ENCODE measurements around the gene NT5DC4.

Gene NT5DC4

GRCh38 chr2:112752667-112753066 is 31.8 kb downstream of the NT5DC4 start:
- no peak for DNase-seq (ENCODE audit: low read depth, low spot score)

- DNase-seq (ENCODE audit: low read depth, low spot score), result no peak
Observed at GRCh38 chr2:112754564-112754963, 33.7 kb downstream of the NT5DC4 start.

DNA sequence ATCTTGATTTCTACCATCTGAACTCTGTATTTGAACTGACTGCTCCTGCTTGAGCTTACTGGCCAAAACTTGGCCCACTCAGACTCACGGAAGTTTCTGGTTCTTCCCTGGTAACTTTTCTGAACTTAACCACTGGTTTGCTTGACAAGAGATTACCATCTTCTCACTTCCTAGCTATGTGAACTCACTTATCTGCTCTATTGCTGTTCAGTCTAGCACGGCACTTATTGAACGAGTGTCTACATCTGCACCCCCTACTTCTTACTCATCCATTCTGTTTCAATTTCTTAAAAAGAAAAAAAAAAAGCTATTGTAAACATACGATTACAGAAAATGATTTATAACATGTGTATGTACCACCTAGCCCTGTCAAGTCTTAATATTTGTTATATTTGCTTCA is 34.6 kb downstream of the NT5DC4 start:
- DNase-seq (ENCODE audit: low read depth, low spot score), result no peak

GRCh38 chr2:112756207-112756606 is 35.4 kb downstream of the NT5DC4 start:
- no peak for DNase-seq (ENCODE audit: low read depth, low spot score)

GRCh38 chr2:112757265-112757664 is 36.4 kb downstream of the NT5DC4 start:
- DNase-seq (ENCODE audit: low read depth, low spot score), result no peak

- no peak for DNase-seq (ENCODE audit: low read depth, low spot score)
Observed at GRCh38 chr2:112758711-112759110, 37.9 kb downstream of the NT5DC4 start.

DNA sequence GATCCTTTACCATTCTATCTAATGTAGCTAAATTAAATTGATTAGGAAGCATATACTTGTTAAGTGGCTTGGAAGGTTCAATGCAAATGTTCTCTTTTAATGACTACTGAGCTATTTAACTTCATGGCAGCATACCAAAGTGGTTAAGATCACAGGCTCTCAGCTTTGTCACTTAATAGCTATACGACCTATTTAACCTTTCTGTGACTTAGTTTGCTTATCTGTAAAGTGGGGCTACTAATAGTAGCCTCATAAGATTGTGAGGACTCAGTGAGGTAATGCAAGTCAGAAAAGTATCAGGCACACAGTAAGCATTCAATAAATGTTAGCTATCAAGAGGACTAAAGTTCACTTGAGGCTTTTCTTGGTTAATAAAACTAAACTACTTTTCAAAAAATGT is 39.3 kb downstream of the NT5DC4 start:
- DNase-seq (ENCODE audit: low read depth, low spot score), result no peak

DNA sequence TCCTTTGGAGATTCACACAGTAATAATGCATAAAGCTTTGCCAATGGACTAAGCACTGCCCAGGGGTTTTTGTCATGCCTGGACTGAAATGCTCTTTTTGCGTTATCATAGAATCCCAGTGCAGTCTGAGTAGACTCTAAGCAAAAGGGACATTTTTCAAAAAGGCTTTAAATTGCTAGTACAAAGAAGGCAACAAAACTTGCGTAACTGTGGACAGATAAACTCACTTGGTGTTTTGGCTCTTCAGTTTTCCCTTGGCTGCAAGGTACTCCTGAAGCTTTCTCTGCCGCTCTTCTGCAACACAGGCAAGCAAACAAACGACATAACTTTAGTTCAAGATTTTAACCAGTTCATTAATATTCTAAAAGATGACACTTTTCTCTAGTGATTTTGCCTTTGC is 41.5 kb downstream of the NT5DC4 start:
- no peak for DNase-seq (ENCODE audit: low read depth, low spot score)

DNA sequence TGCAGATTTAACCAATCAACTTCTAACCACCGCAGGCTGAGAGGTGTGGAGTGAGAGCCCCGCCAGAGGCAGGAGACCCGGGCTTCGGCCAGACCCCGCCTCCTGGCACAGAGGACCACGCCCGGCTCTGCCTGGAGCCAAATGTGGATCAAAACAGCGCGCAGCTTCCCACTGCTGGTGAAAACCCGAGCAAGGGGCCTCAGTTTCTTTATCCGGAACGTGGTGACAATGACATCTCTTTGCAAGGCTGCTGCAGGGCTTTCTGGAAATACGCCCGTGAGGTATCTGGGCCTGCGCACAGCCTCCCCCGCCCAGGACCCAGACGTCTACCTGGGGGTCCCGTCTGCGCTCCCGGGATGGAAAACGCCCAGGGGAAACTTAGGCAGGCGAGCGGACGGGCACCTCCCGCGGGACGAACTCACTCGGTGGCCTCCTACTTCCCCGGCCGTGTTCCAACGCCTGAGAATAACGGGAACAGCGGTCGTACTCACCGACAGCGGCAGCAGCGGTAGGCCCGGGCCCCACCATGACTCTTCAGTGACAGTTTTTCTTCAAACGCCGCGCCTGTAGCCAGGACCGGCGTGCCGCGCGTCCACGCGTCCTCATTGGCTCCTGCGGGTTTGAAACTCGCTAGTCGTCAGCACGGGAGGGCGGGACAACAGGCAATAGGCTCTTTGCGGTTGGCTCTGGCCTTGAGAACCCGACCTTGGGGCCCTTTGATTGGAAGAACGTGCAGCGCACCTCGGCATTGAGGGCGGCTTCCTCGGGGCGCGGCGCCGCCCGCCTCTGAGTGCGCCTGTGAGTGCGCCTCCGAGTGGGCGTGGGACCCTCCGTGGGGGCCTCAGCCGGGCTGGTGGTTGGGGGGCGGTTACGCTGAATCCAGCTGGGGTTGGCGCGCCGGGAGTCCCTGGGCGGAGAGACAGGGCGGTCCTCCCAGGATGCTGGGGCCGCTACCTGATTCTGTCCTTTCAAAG is 43.5 kb downstream of the NT5DC4 start, which contains the start of gene CKAP2L:
TSS of gene CKAP2L (minus strand) at position 539 of the 974 bp plus-strand sequence. CDS start at position 528, 11 bp downstream.
- peak; percentile 95 for DNase-seq (ENCODE audit: low read depth, low spot score)

DNA sequence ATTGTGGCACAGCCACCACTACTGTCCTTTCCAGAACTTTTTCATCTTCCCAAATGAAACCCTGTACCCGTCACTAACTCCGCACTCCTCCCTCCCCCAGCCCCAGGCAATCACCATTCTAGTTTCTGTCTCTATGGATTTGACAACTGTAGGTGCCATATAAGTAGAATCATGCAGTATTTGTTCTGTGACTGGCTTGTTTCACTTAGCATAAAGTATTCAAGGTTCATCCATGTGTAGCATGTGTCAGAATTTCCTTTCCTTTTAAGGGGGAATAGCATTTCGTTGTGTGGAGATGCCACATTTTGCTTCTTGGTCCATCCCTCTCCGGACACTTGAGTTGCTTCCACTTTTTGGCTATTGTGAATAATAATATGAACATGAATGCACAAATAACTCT is 44.4 kb downstream of the NT5DC4 start:
- DNase-seq (ENCODE audit: low read depth, low spot score), result no peak

DNA sequence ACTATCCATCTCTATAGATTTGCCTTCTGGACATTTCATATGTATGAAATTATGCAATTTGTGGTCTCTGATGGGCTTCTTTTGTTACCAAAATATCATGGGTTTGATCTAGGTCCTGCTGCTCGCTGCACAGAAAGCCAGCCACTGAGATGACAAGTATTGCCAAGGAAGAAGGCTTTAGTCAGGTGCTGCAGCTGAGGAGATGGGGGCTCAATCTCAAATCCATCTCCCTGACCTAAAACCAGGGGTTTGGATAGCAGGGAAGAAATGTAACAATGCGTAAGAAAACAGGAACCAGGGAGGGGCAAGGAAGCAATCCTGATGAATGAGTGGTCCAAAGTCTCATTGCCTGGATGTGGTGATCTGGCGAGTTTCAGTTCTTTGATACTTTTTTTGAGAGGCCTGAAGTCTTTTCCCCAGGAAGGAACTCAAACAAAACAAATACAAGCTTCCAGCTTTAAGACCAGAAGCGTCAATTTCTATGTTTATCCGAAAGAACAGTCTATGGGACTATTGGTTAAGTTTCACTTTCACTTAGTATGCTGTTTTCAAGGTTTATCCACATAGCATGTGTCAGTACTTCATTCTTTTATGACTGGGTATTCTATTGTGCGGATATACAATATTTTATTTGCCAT is 47.0 kb downstream of the NT5DC4 start:
- DNase-seq (ENCODE audit: low read depth, low spot score), result no peak

DNA sequence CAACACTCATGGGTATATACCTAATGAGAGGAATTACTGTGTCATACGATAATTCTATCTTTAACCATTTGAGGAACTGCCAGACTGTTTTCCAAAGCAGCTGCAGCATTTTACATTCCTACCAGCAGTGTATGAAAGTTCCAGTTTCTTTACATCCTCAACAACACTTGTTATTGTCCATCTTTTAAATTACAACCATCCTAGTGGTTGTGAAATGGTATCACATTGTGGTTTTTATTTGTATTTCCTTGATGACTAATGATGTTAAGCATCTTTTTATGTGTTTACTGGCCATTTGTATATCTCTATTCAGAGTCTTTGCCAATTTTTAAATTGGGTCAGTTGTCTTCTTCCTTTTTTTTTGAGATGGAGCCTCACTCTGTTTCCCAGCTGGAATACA is 47.6 kb downstream of the NT5DC4 start:
- no peak for DNase-seq (ENCODE audit: low read depth, low spot score)

DNA sequence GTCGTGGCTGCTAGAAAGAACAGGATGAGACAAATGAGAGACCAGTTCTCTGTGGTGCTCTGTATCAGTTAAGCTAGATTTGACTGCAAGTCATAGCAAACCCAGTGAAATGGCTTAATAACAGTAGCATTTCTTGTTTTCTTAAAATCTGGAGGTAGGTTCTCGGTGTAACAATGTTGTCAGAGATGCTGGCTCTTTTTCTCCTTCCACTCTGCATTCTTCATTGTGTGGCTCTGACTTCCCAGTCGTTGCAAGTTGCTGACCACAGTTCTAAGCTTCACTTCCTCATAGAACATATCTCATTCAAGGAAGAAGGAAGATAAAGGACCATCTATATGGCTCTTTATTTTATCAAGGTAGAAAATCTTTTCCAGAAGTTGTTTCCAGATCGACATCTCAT is 51.5 kb downstream of the NT5DC4 start:
- no peak for DNase-seq (ENCODE audit: low read depth, low spot score)

GRCh38 chr2:112772911-112773475 is 52.2 kb downstream of the NT5DC4 start:
- no peak for DNase-seq (ENCODE audit: low read depth, low spot score)

DNA sequence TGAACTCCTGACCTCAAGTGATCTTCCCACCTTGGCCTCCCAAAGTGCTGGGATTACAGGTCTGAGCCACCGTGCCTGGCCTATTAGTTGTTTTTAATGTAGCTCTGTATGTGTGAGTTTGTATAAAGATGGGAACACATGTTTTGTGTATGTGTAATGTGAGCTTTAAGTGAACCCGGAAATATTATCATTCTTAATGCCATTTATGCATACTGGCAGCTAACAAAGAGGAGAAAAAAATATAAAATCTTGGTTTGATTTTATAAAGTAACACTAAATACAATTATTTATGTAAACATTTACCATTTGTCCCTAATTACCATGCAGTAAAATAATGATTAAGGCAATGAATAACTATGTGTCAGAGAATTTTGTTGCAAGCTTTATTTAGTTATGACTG is 52.7 kb downstream of the NT5DC4 start:
- no peak for DNase-seq (ENCODE audit: low read depth, low spot score)

DNA sequence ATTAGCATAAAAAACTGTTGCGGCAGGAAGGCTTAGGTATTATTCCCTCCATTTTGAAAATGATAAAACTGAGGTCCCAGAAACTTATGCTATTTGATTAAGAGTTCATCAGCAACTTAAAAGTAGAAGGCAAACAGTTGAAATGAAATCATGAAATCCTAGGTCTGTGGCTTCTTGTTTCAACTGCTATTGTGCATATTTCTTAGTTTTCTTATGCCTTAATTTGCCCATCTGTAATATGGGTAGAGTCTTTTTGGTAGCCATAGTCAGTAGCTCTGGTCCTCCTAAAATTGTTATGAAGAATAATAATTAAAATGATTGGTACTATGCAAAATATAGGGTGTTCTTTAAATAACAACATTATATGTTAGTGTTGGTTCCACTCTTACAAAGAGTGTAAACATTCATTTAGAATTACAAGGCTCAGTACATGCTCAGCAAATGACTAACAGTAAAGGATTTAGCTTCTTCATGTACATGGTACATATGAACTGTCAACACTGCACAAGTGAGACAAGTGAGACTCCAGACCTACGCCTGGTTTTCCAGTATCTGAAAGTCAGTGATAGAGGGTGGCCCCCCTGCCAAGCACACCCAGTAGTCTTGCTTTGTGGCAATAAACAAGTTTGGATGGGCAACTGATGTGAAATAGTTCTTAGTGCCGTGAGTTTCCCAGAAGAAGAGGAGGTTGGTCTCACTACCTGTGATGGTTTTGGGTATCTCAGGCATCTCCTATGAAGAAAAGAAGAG is 53.9 kb downstream of the NT5DC4 start:
- no peak for DNase-seq (ENCODE audit: low read depth, low spot score)

DNA sequence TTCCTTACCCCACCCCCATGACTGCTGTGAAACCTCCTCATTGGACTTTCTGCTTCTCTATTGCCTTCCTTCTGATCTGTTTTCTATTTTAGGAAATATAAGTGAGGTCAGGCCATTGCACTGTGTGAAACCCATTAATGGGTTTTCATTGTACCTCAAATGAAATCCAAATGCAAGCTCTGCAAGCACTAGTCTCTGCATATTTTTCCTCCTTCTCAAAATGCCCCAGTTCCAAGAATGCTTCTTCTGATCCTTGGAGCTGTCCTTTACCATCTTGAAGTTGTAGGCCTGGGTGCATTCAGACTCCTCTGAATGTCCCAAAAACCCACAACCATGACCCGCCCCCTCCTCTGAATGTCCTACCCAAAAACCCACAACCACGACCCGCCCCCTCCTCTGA is 55.3 kb downstream of the NT5DC4 start:
- DNase-seq (ENCODE audit: low read depth, low spot score), result no peak

- DNase-seq (ENCODE audit: low read depth, low spot score), result no peak
Observed at GRCh38 chr2:112777036-112777435, 56.2 kb downstream of the NT5DC4 start.

GRCh38 chr2:112779598-112779997 is 58.8 kb downstream of the NT5DC4 start:
- DNase-seq (ENCODE audit: low read depth, low spot score), result no peak

DNA sequence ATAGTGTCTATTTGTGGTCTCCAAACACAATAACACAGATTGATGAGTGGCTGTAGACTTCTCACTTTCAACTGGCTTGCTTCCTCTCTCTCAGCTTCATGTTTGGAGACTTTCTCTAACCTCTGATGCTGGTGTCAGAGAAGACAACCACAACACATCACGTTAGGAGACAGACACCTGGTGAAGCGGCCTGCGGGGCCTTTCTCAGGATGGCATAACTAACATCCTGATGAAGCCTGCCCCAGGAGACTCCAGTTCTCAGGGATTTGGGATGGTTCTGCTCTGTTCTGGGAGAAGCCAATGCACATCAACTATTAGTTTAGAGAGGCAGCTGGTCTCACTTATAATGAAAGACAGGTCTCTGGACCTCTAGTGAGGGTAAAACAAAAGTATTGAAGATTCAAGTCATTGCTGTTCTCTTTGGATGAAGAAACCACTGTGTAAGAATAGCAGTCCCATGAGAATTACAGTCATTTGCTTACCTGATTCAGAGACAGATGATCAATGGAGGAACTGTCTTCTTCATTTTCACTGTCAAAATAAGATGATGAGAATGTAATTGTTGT is 61.5 kb downstream of the NT5DC4 start:
- no peak for DNase-seq (ENCODE audit: low read depth, low spot score)

DNA sequence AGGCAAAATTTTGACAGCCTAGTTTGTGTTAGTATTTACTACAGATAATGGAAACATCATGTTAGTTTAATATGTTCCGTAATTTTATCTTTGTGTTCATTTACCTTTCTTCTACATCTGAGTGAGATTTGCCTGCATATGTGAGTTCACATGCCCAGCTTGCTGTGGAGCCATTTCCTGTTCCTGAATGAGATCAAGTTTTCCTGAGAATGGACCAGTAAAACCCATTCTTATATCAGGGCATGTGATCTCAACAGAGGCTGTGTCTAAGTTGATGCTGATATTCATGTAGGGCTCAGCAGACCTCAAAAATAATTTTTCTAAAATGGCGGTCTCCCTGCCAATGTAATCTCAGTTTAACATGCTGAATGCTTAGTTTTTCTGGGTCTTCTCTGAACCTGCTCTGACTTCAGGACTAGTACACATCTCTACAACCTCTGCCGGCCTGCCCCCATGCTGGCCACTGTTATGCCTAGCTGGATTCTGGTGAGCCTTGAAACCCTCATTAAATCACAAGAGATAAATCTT is 62.4 kb downstream of the NT5DC4 start:
- DNase-seq (ENCODE audit: low read depth, low spot score), result no peak

All from brain pericyte (primary cell).